Fibroblast of skin of scalp (primary cell): ENCODE results near the gene ZP4.
"Not testable (repeated sequence)": the region's sequence is repeated elsewhere in the genome, so short reads cannot be mapped to it uniquely, and the experiment has no call there.

Experiments
- DNase-seq: peaks from one replicate; pipeline ENCODE4 v3.0.0-alpha.2; 2013

The ZP4 gene

GRCh38 chr1:237875291-237875690 lies 15.4 kb downstream of the ZP4 start:
- no peak for DNase-seq

GRCh38 chr1:237873487-237874211 lies 17.1 kb downstream of the ZP4 start:
- peak; percentile 77 for DNase-seq

GRCh38 chr1:237868817-237869600 lies 21.7 kb downstream of the ZP4 start:
- no peak for DNase-seq

GRCh38 chr1:237867380-237867888 lies 23.3 kb downstream of the ZP4 start:
- DNase-seq = no peak

GRCh38 chr1:237864338-237865244 lies 26.1 kb downstream of the ZP4 start:
- peak; percentile 48 for DNase-seq

- no peak for DNase-seq
Measured at GRCh38 chr1:237863234-237863633, 27.5 kb downstream of the ZP4 start.

- DNase-seq = no peak
Measured at GRCh38 chr1:237861944-237862343, 28.8 kb downstream of the ZP4 start.

- no peak for DNase-seq
Measured at GRCh38 chr1:237858992-237859391, 31.7 kb downstream of the ZP4 start.

GRCh38 chr1:237857455-237857854 lies 33.3 kb downstream of the ZP4 start:
- no peak for DNase-seq

- no peak for DNase-seq
Measured at GRCh38 chr1:237852342-237852741, 38.4 kb downstream of the ZP4 start.

- peak; percentile 41 for DNase-seq
Measured at GRCh38 chr1:237851210-237851845, 39.4 kb downstream of the ZP4 start.

- not testable (repeated sequence) for DNase-seq
Measured at GRCh38 chr1:237843516-237843915, 47.2 kb downstream of the ZP4 start.

- no peak for DNase-seq
Measured at GRCh38 chr1:237841485-237841884, 49.2 kb downstream of the ZP4 start.

- DNase-seq = no peak
Measured at GRCh38 chr1:237838904-237839534, 51.7 kb downstream of the ZP4 start.

- no peak for DNase-seq
Measured at GRCh38 chr1:237838320-237838719, 52.4 kb downstream of the ZP4 start.

- DNase-seq = no peak
Measured at GRCh38 chr1:237834461-237834860, 56.3 kb downstream of the ZP4 start.

GRCh38 chr1:237834048-237834447 lies 56.7 kb downstream of the ZP4 start:
- no peak for DNase-seq

GRCh38 chr1:237832858-237833257 lies 57.9 kb downstream of the ZP4 start:
- DNase-seq = no peak
